Smooth muscle cell (in vitro differentiated cells): ENCODE measurements around the gene MCHR2. TPM values are rescaled to one million over a fixed set of nuclear protein-coding genes. Genes with fewer than 3 reads are reported as not detected.

Source experiments
- DNase-seq: peaks from one replicate; lab custom pipeline; 2025; ENCODE audit not compliant: unreplicated experiment; lab: John Stamatoyannopoulos, UW
- H2AFZ ChIP-seq: fragments of 200-600 bp; sonication (generic); 2 replicates; pipeline ENCODE4 v1.6.0; 2016; ENCODE audit warnings: antibody characterized with exemption, low read depth, mild to moderate bottlenecking
- H3F3A ChIP-seq: fragments of 200-600 bp; sonication (generic); 2 replicates; pipeline ENCODE4 v1.6.0; 2017; ENCODE audit warnings: antibody characterized with exemption, low read depth
- H3K27ac ChIP-seq: fragments of 200-600 bp; sonication (generic); 2 replicates; pipeline ENCODE4 v1.5.1; 2016; ENCODE audit warnings: low read depth, mild to moderate bottlenecking
- H3K27me3 ChIP-seq: fragments of 200-600 bp; sonication (generic); 2 replicates; pipeline ENCODE4 v1.6.1; 2016; ENCODE audit warnings: low read depth, mild to moderate bottlenecking
- H3K36me3 ChIP-seq: fragments of 200-600 bp; sonication (generic); 2 replicates; pipeline ENCODE4 v1.5.1; 2016; ENCODE audit warnings: low read depth
- H3K4me1 ChIP-seq: fragments of 200-600 bp; sonication (generic); 2 replicates; pipeline ENCODE4 v1.5.1; 2016; ENCODE audit warnings: low read depth
- H3K4me2 ChIP-seq: fragments of 200-600 bp; sonication (generic); 2 replicates; pipeline ENCODE4 v1.6.0; 2016; ENCODE audit warnings: mild to moderate bottlenecking
- H3K4me3 ChIP-seq: fragments of 200-600 bp; sonication (generic); 2 replicates; pipeline ENCODE4 v1.5.1; 2016; ENCODE audit warnings: mild to moderate bottlenecking
- H3K79me2 ChIP-seq: fragments of 200-600 bp; sonication (generic); 2 replicates; pipeline ENCODE4 v1.6.0; 2016; ENCODE audit warnings: low read depth, mild to moderate bottlenecking
- H3K9ac ChIP-seq: fragments of 200-600 bp; sonication (generic); 2 replicates; pipeline ENCODE4 v1.6.0; 2016; ENCODE audit warnings: low read depth
- H3K9me3 ChIP-seq: fragments of 200-600 bp; sonication (generic); replicated peaks from 2 replicates; pipeline ENCODE4 v1.5.1; 2016; ENCODE audit warnings: low read depth
- H4K20me1 ChIP-seq: fragments of 200-600 bp; sonication (generic); 2 replicates; pipeline ENCODE4 v1.6.0; 2016; ENCODE audit warnings: low read depth
- WGBS: methylation state at CpG from one replicate; pipeline ENCODE4 v1.1.7; 2016; ENCODE audit warnings: low lambda C conversion rate; 5-methylcytosine and 5-hydroxymethylcytosine counted together
- polyA plus RNA-seq: library from polyadenylated mRNA; unstranded; fragments of >200 nt; fragmentation: Nextera tagmentation; extraction: Ambion mirVana; gene quantifications from 2 replicates; pipeline ENCODE4 v1.2.1, GENCODE V29; 2016
- total RNA-seq: library from RNA; depleted of rRNA; stranded (reverse); fragments of >200 nt; gene quantifications from 2 replicates; pipeline ENCODE4 v1.2.3, GENCODE V29; 2014
- TF ChIP-seq, protein P1 (sequence below): fragments of 200-600 bp; sonication (generic); IDR thresholded peaks from 2 replicates; pipeline ENCODE4 v1.5.1; 2017; ENCODE audit warnings: borderline replicate concordance, mild to moderate bottlenecking, antibody characterized with exemption; ENCODE audit not compliant: insufficient read depth, poor library complexity, severe bottlenecking

The MCHR2 gene
- total and polyA plus RNA-seq, 2 experiments from 2014 or later = not detected

DNA sequence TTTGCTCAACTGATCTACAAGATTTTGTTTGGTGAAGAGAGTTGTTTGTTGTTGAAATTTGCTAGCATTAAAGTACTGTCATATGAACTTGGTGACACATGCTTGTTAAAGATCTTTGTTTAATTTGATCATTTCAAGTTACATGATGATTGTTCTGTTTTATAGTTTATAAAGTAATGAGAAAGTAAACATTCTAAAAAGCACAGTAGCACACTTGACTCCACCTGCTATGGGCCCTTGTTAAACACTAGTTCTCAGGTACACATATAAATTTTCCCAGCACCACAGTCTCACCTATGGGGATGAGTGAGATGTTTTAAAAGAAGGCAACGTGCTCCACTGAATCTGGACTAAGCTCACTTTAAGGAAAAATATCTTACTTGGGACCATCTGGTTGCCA, 14.1 kb downstream of the MCHR2 start:
- 77% methylated on average over 1 of the region's 1 CpG for WGBS
- no peaks in the 10 kb centered on the region for H3K9me3 ChIP-seq

DNA sequence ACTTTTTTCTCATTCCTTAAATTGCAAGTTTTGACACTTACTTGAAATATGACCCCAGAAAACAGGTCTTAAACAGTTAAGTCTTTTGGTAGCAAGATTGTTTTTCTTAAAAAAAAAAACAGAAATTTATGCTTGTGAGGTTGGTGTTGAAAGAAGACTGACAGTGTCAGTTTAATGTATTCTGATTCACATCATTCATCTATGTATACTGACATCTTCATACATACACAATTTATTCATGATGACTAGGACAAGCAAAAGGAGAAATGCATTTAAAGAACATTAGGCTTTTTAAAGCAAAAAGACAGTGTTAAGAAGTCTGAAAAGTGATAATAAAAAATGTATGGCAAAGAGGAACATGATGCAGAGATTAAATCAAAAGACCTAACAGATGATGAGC, 27.0 kb downstream of the MCHR2 start:
- DNase-seq = no peak
- Histone ChIP-seq H3K27ac (no peak overlapping the region), H3K79me2 (no peaks in the 10 kb centered on the region), H4K20me1 (no peaks in the 10 kb centered on the region), H3K4me3 (no peak overlapping the region), H2AFZ (no peak overlapping the region), H3K4me1 (no peaks in the 10 kb centered on the region), H3K4me2 (no peak overlapping the region), H3K9ac (no peak overlapping the region), H3K9me3 (no peaks in the 10 kb centered on the region), H3K36me3 (no peaks in the 10 kb centered on the region), H3K27me3 (peaks cover 4% of the 10 kb centered on the region), H3F3A (no peaks in the 10 kb centered on the region)
- TF ChIP-seq, protein P1, sequence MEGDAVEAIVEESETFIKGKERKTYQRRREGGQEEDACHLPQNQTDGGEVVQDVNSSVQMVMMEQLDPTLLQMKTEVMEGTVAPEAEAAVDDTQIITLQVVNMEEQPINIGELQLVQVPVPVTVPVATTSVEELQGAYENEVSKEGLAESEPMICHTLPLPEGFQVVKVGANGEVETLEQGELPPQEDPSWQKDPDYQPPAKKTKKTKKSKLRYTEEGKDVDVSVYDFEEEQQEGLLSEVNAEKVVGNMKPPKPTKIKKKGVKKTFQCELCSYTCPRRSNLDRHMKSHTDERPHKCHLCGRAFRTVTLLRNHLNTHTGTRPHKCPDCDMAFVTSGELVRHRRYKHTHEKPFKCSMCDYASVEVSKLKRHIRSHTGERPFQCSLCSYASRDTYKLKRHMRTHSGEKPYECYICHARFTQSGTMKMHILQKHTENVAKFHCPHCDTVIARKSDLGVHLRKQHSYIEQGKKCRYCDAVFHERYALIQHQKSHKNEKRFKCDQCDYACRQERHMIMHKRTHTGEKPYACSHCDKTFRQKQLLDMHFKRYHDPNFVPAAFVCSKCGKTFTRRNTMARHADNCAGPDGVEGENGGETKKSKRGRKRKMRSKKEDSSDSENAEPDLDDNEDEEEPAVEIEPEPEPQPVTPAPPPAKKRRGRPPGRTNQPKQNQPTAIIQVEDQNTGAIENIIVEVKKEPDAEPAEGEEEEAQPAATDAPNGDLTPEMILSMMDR = no peak

More for the DNA sequence above, 14.1 kb downstream of the MCHR2 start:
- no peak for DNase-seq
- Histone ChIP-seq H3K27me3 (no peaks in the 10 kb centered on the region), H3K4me3 (no peak overlapping the region), H3F3A (no peaks in the 10 kb centered on the region), H3K79me2 (no peaks in the 10 kb centered on the region), H3K27ac (no peak overlapping the region), H3K36me3 (no peaks in the 10 kb centered on the region), H3K4me1 (no peaks in the 10 kb centered on the region), H3K9ac (no peak overlapping the region), H4K20me1 (no peaks in the 10 kb centered on the region), H2AFZ (no peak overlapping the region), H3K4me2 (no peak overlapping the region)
- TF ChIP-seq, protein P1 = no peak

DNA sequence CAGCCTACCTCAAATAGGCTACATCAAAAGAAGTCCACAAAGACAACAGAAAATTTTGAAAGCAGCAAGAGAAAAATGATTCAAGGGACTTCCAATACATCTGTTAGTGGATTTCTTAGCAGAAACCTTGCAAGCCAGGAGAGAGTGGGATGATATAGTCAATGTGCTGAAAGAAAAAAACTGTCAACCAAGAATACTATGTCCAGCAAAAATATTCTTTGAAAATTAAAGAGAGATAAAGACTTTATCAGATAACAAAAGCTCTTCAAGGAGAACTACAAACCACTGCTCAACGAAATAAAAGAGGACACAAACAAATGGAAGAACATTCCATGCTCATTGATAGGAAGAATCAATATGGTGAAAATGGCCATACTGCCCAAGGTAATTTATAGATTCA, 34.0 kb downstream of the MCHR2 start:
- Histone ChIP-seq H3K79me2 (no peaks in the 10 kb centered on the region), H3K4me3 (no peak overlapping the region), H3K27ac (no peak overlapping the region), H4K20me1 (no peaks in the 10 kb centered on the region), H3K9ac (no peak overlapping the region), H3F3A (no peaks in the 10 kb centered on the region), H3K4me1 (no peaks in the 10 kb centered on the region), H2AFZ (no peak overlapping the region), H3K4me2 (no peak overlapping the region), H3K9me3 (no peaks in the 10 kb centered on the region), H3K36me3 (no peaks in the 10 kb centered on the region), H3K27me3 (no peaks in the 10 kb centered on the region)
- 68% methylated on average over 1 of the region's 1 CpG for WGBS
- DNase-seq = no peak
- TF ChIP-seq, protein P1 = no peak

DNA sequence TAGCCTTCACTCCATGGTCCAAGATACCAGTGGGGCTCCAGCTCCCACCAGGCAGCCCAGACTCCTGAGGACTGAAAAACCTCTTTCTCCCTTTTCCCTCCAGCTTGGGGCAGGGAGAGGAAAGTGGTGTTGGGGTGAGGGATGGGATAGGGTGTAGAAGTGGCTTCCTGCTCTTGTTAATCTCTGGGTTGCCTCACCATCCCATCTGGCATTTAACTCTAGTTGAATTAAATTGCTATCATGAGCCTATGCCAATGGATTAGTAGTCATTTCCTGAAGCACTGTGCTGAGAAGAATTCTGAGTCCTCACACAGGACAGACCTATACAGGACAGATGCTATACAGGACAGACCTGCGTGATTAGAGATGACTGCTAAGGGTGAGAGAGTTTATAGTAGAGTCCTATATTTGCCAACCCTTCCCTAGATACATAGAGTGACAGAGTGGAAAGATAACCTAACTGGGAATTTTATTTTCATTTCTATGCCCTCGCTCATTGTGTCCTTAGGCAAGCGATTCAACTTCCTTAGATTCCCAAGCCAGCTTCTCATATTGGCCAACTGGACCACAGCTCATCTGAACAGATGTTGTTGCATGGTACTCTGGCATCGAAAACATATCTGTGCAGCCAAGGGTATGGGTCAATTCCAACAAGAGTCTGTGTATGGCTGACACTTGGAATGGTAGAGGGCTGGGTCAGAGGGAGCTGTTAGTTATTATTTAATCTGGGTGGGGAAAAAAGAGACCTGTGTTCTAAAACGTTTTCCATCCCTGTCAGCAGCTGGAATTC, 42.8 kb downstream of the MCHR2 start:
- no peaks in the 10 kb centered on the region for H3K27me3 ChIP-seq
- no peak overlapping the region for H3K9ac ChIP-seq
- no peaks in the 10 kb centered on the region for H3K79me2 ChIP-seq
- no peak for DNase-seq
- H3K4me1 ChIP-seq = no peaks in the 10 kb centered on the region
- no peak overlapping the region for H3K4me3 ChIP-seq
- no peaks in the 10 kb centered on the region for H3K9me3 ChIP-seq
- no peaks in the 10 kb centered on the region for H3F3A ChIP-seq
- no peak overlapping the region for H3K27ac ChIP-seq
- WGBS = 81% methylated on average over 5 of the region's 5 CpGs
- TF ChIP-seq, protein P1 = no peak
- no peak overlapping the region for H3K4me2 ChIP-seq
- no peaks in the 10 kb centered on the region for H4K20me1 ChIP-seq
- no peak overlapping the region for H2AFZ ChIP-seq
- no peaks in the 10 kb centered on the region for H3K36me3 ChIP-seq
